Heart left ventricle (tissue), 13 donors: Measurements from ENCODE around the gene ADO.

Experiments
- CTCF ChIP-seq, 12 donors: fragments of 200-600 bp; sonication (generic) in 4 of 12; IDR thresholded peaks; one replicate each; pipeline versions ENCODE4 v1.5.0 to v1.8.0; 2018 to 2022; ENCODE audit warnings: antibody characterized with exemption in 12 of 12, mild to moderate bottlenecking in 5 of 12
- POLR2A ChIP-seq, 2 donors: fragments of 450-650 bp; IDR thresholded peaks; one replicate each; pipeline ENCODE4 v1.6.1; 2017; ENCODE audit warnings: antibody characterized with exemption in 2 of 2, mild to moderate bottlenecking in 2 of 2, moderate library complexity in 2 of 2
- donor health status: ischemic (EF 13 %, LVEDD 7.1; RV severe dilation, severe dysfunction).
- donor health status: DM: no; HTN: yes; CAD: no.
- donor health status: DM: no; HTN: no; CAD: no.
- donor health status: ischemic (EF 25% LVEDD 6.9; RV normal size, moderate dysfunction).
- donor health status: ischemic (EF 25% LVEDD 5.7; RV mildly dilated, moderate dysfunction).
- donor health status: ischemic (EF 35%, LVEDD 5.7; RV mildly dilated, moderate dysfunction).
- donor health status: nonischemic (EF 11% LVEDD 7.7; RV severe dilation, severe dysfunction).
- donor health status: DM: yes; HTN: yes; CAD: no.
- donor health status: PGD.
- donor health status: ischemic (EF 29% LVEDD 5.4; RV normal size, mild dysfunction).
- donor health status: nonischemic (EF 23%, LVEDD 6.1; RV moderate dilation, normal function).

- TF ChIP-seq POLR2A (IDR thresholded peaks at IDR 0.05), result no peak
- no peak for TF ChIP-seq CTCF (IDR thresholded peaks at IDR 0.05)
Measured at GRCh38 chr10:62755662-62756653, 48.6 kb upstream of the ADO start.
